Calu3 (cell line): Measurements from ENCODE around the gene EGFLAM. TPM values are rescaled to one million over a fixed set of nuclear protein-coding genes. Genes with fewer than 3 reads are reported as not detected.

Source experiments
- BruUV-seq: library from RNA; stranded (reverse); fragments of 400-500 nt; replicated peaks from 2 replicates; lab custom pipeline; 2021; lab: Mats Ljungman, UMichigan
- CTCF ChIA-PET: fragments of 300-600 bp; sonication (Branson Sonifier 250); formaldehyde crosslinking; loops from one replicate; lab custom pipeline; 2022; ENCODE audit warnings: antibody characterized with exemption; lab: Charles Lee
- DNase-seq: peaks from one replicate; pipeline ENCODE4 v3.0.0; 2022
- H3K27ac Mint-ChIP-seq: one replicate; pipeline ENCODE4 v1.8.0; 2022; ENCODE audit warnings: mixed read lengths; ENCODE audit not compliant: unreplicated experiment
- H3K27me3 Mint-ChIP-seq: one replicate; pipeline ENCODE4 v1.8.0; 2022; ENCODE audit warnings: mixed read lengths; ENCODE audit not compliant: unreplicated experiment
- H3K36me3 Mint-ChIP-seq: one replicate; pipeline ENCODE4 v1.8.0; 2022; ENCODE audit warnings: mild to moderate bottlenecking, moderate library complexity, mixed read lengths; ENCODE audit not compliant: insufficient read depth, unreplicated experiment
- H3K4me1 Mint-ChIP-seq: one replicate; pipeline ENCODE4 v1.8.0; 2022; ENCODE audit warnings: mild to moderate bottlenecking, low read depth, mixed read lengths; ENCODE audit not compliant: unreplicated experiment
- H3K4me3 Mint-ChIP-seq: one replicate; pipeline ENCODE4 v1.8.0; 2022; ENCODE audit warnings: mild to moderate bottlenecking, low read depth, moderate library complexity, mixed read lengths; ENCODE audit not compliant: unreplicated experiment
- H3K9me3 Mint-ChIP-seq: one replicate; pipeline ENCODE4 v1.8.0; 2022; ENCODE audit warnings: low read depth, mixed read lengths; ENCODE audit not compliant: unreplicated experiment
- intact Hi-C: fragments of 100-400 bp; cut with micrococcal nuclease; formaldehyde crosslinking; loops from one replicate; pipeline ENCODE4 v1.10.0; 2022; ENCODE audit not compliant: unreplicated experiment
- total RNA-seq: library from RNA; stranded (reverse); gene quantifications from 2 replicates; pipeline ENCODE4 v1.2.3, GENCODE V29; 2022
- TF ChIP-seq, protein P1 (sequence below): fragments of 200-600 bp; IDR thresholded peaks from one replicate; pipeline ENCODE4 v1.8.0; 2022; ENCODE audit warnings: antibody characterized with exemption; ENCODE audit not compliant: unreplicated experiment

EGFLAM gene
- total RNA-seq, 1 experiment from 2014 or later, result not detected

DNA sequence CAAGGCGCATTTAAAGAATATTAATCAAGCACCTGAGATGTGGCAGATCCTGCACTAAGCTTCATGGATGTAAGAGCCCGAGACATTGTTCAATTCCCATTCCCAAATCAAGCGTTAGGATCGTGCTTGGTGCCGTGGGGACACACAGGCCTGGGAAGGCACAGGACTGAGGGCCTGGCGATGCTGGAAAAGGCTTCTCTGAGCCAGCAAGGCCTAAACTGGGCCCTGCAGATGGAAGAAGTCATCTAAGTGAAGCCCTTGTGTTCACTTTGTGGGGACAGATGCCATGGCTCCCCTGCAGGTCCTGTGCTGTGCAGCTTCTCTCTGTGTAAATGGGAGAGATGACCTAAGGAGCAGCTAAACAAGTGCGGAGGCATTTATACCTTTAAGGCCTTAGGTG, 214.2 kb downstream of the EGFLAM start:
- Mint-ChIP-seq H3K4me1 (no peaks in the 10 kb centered on the region), H3K4me3 (no peak overlapping the region), H3K27me3 (no peaks in the 10 kb centered on the region), H3K9me3 (no peaks in the 10 kb centered on the region), H3K27ac (no peak overlapping the region), H3K36me3 (no peaks in the 10 kb centered on the region)
- no TSS peak for BruUV-seq
- CTCF ChIA-PET, result no interaction called here
- intact Hi-C loops, result no loop called here
- no peak for DNase-seq
- TF ChIP-seq, protein P1, sequence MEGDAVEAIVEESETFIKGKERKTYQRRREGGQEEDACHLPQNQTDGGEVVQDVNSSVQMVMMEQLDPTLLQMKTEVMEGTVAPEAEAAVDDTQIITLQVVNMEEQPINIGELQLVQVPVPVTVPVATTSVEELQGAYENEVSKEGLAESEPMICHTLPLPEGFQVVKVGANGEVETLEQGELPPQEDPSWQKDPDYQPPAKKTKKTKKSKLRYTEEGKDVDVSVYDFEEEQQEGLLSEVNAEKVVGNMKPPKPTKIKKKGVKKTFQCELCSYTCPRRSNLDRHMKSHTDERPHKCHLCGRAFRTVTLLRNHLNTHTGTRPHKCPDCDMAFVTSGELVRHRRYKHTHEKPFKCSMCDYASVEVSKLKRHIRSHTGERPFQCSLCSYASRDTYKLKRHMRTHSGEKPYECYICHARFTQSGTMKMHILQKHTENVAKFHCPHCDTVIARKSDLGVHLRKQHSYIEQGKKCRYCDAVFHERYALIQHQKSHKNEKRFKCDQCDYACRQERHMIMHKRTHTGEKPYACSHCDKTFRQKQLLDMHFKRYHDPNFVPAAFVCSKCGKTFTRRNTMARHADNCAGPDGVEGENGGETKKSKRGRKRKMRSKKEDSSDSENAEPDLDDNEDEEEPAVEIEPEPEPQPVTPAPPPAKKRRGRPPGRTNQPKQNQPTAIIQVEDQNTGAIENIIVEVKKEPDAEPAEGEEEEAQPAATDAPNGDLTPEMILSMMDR, result no peak

DNA sequence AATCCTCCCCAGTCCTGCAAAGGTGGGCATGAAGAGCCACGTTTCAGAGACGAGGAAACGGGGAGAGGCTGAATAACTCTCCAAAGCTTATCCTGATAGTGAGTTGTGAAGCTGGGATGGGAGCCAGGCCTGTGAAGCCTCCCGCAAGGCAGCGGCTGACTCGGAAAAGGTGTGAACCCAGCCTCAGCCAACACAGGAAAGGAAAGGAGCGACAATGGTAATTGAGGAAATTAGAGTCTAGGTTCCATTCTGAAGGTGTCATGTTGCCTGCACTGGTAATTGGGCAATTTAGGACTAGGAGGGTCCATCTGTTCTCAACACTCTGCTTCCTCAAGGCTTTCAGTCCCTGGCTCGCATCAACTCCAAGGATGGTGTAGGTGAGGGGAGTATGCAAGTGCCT, 214.6 kb downstream of the EGFLAM start:
- Mint-ChIP-seq H3K9me3 (no peaks in the 10 kb centered on the region), H3K36me3 (no peaks in the 10 kb centered on the region), H3K27me3 (no peaks in the 10 kb centered on the region), H3K4me3 (no peak overlapping the region), H3K4me1 (no peaks in the 10 kb centered on the region), H3K27ac (no peak overlapping the region)
- intact Hi-C loops, result no loop called here
- BruUV-seq, result no TSS peak
- TF ChIP-seq, protein P1, result no peak
- CTCF ChIA-PET, result no interaction called here
- DNase-seq, result no peak

DNA sequence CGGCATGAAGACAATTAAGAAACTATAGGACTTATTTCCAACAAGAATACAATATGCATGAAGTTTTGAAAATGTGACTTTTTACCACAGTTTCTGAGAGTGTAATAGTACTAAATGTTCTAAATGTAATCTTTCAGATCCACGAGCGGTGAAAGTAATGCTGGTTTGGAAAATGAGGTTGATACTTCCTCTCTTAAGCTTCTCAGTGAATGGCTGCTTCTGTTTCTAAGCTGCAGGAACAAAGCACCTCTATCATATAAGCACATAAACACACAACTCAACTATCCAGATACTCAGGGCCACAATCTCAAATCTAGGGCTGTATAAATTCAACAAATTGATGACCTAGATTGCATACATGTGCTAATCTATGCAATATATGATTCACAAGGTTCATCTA, 219.8 kb downstream of the EGFLAM start:
- no TSS peak for BruUV-seq
- Mint-ChIP-seq H3K36me3 (no peaks in the 10 kb centered on the region), H3K27me3 (no peaks in the 10 kb centered on the region), H3K27ac (no peak overlapping the region), H3K4me3 (no peak overlapping the region), H3K9me3 (no peaks in the 10 kb centered on the region), H3K4me1 (no peaks in the 10 kb centered on the region)
- CTCF ChIA-PET, result no interaction called here
- TF ChIP-seq, protein P1, result no peak
- intact Hi-C loops, result no loop called here
- no peak for DNase-seq

DNA sequence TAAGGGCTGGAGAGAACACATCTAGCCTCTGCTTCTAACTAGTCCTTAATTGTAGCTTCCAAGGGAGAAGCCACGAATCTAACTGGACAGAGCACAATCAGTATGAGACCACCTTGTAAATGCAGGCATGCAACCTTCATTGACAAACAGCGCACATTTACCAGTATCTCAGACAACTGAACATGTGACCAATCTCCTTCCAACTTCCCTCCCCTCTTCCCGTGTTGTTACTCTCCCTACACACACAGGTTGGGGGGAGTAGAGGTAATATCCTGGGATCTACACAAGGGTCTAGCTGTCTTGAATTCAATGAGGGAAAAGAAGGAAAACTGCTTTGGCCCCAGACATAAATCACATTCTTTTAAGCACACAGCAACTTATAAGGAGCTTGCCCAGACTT, 220.5 kb downstream of the EGFLAM start:
- DNase-seq, result no peak
- Mint-ChIP-seq H3K27ac (no peak overlapping the region), H3K27me3 (no peaks in the 10 kb centered on the region), H3K4me1 (no peaks in the 10 kb centered on the region), H3K9me3 (no peaks in the 10 kb centered on the region), H3K36me3 (no peaks in the 10 kb centered on the region), H3K4me3 (no peak overlapping the region)
- CTCF ChIA-PET, result no interaction called here
- intact Hi-C loops, result no loop called here
- TF ChIP-seq, protein P1, result no peak
- no TSS peak for BruUV-seq
